SK-N-SH (cell line): ENCODE data around the gene KCTD7. TPM values are rescaled to one million over a fixed set of nuclear protein-coding genes. Genes with fewer than 3 reads are reported as not detected.
A peak's percentile ranks its signal among the peaks of the same experiment; 100 is the strongest.
"Not testable (repeated sequence)": the region's sequence is repeated elsewhere in the genome, so short reads cannot be mapped to it uniquely, and the experiment has no call there.

Experiments
- CTCF ChIA-PET: fragments of 300-600, 350-600 bp; formaldehyde crosslinking; extraction: SDS; loops from one replicate; lab custom pipeline; 2021; lab: Yijun Ruan, JAX
- POLR2A ChIA-PET: fragments of 350-600 bp; sonication (Branson Sonifier 250); formaldehyde crosslinking; extraction: SDS; loops from one replicate; lab custom pipeline; 2020; ENCODE audit warnings: antibody characterized with exemption, inconsistent platforms; lab: Yijun Ruan, JAX
- DNase-seq: peaks from one replicate; pipeline ENCODE4 v3.0.0; 2012
- H2AFZ ChIP-seq: fragments of 200-600 bp; sonication (generic); 2 replicates; pipeline ENCODE4 v1.8.1; 2016; ENCODE audit warnings: antibody characterized with exemption, mild to moderate bottlenecking, low read depth
- H3F3A ChIP-seq: fragments of 200-600 bp; sonication (generic); replicated peaks from 2 replicates; pipeline ENCODE3; 2016; ENCODE audit warnings: antibody characterized with exemption, mild to moderate bottlenecking; ENCODE audit not compliant: insufficient read depth
- H3K27ac ChIP-seq, 2 experiments: fragments of 200-500 bp in 1 of 2; fragments of 200-600 bp in 1 of 2; sonication (Bioruptor generic) in 1 of 2; sonication (generic), shearing (Covaris generic) in 1 of 2; 2 replicates each; pipeline versions ENCODE4 v1.5.1 to v1.6.1; 2014 to 2016; ENCODE audit warnings: low read depth in 2 of 2, inconsistent platforms in 1 of 2, low read length in 1 of 2, mild to moderate bottlenecking in 1 of 2, mixed read lengths in 1 of 2
- H3K27me3 ChIP-seq: fragments of 200-600 bp; sonication (generic), shearing (Covaris generic); 2 replicates; pipeline ENCODE4 v1.6.1; 2016; ENCODE audit warnings: mixed run types; ENCODE audit not compliant: insufficient read depth
- H3K36me3 ChIP-seq, 2 experiments: fragments of 200-500 bp in 1 of 2; fragments of 200-600 bp in 1 of 2; sonication (Bioruptor generic) in 1 of 2; sonication (generic) in 1 of 2; replicated peaks in 1 of 2; 2 replicates each; pipeline versions ENCODE3 to v1.5.1; 2014 to 2016; ENCODE audit warnings: low read length in 1 of 2, mild to moderate bottlenecking in 1 of 2; ENCODE audit not compliant: insufficient read depth in 2 of 2, control insufficient read depth in 1 of 2
- H3K4me1 ChIP-seq, 2 experiments: fragments of 200-500 bp in 1 of 2; fragments of 200-600 bp in 1 of 2; sonication (Bioruptor generic) in 1 of 2; sonication (generic), shearing (Covaris generic) in 1 of 2; 2 replicates each; pipeline versions ENCODE4 v1.5.1 to v1.6.1; 2014 to 2016; ENCODE audit warnings: low read depth in 1 of 2, low read length in 1 of 2, mixed run types in 1 of 2; ENCODE audit not compliant: insufficient read depth in 2 of 2, control insufficient read depth in 1 of 2
- H3K4me2 ChIP-seq: fragments of 200-600 bp; sonication (generic), shearing (Covaris generic); 2 replicates; pipeline ENCODE4 v1.6.1; 2017; ENCODE audit warnings: mixed run types
- H3K4me3 ChIP-seq, 2 experiments: fragments of 200-500 bp in 1 of 2; fragments of 200-600 bp in 1 of 2; sonication (Bioruptor generic) in 1 of 2; sonication (generic), shearing (Covaris generic) in 1 of 2; 2 replicates each; pipeline versions ENCODE4 v1.5.1 to v1.8.1; 2014 to 2016; ENCODE audit warnings: low read depth in 2 of 2, inconsistent platforms in 1 of 2, low read length in 1 of 2, mild to moderate bottlenecking in 1 of 2, mixed read lengths in 1 of 2, moderate library complexity in 1 of 2
- H3K79me2 ChIP-seq: fragments of 200-600 bp; sonication (generic); 2 replicates; pipeline ENCODE4 v1.8.1; 2017; ENCODE audit warnings: mild to moderate bottlenecking; ENCODE audit not compliant: insufficient read depth
- H3K9ac ChIP-seq: fragments of 200-600 bp; sonication (generic); 2 replicates; pipeline ENCODE4 v1.6.1; 2017; ENCODE audit warnings: mixed run types
- H3K9me2 ChIP-seq: fragments of 200-600 bp; sonication (generic); 2 replicates; pipeline ENCODE4 v1.6.1; 2017; ENCODE audit warnings: mixed run types
- H3K9me3 ChIP-seq: fragments of 200-600 bp; sonication (generic); 2 replicates; pipeline ENCODE4 v1.6.1; 2017; ENCODE audit warnings: mixed run types, mild to moderate bottlenecking, moderate library complexity
- H4K20me1 ChIP-seq: fragments of 200-600 bp; sonication (generic); 2 replicates; pipeline ENCODE4 v1.6.1; 2017; ENCODE audit warnings: mild to moderate bottlenecking, mixed run types; ENCODE audit not compliant: insufficient read depth
- CHD2 ChIP-seq: fragments of 150-350 bp; IDR thresholded peaks from 2 replicates; pipeline ENCODE4 v1.6.1; 2018; ENCODE audit warnings: low read length; ENCODE audit not compliant: partially characterized antibody
- ELF1 ChIP-seq: IDR thresholded peaks from 2 replicates; pipeline ENCODE4 v1.4.0; 2012
- EP300 ChIP-seq, 2 experiments: IDR thresholded peaks; 2 replicates each; pipeline versions ENCODE4 v1.4.0 to v1.6.1; 2012; ENCODE audit warnings: borderline replicate concordance in 1 of 2, low read depth in 1 of 2, low read length in 1 of 2
- EZH2phosphoT487 ChIP-seq: fragments of 200-600 bp; sonication (generic); IDR thresholded peaks from 2 replicates; pipeline ENCODE4 v1.6.1; 2017; ENCODE audit warnings: low read depth, mixed run types, mild to moderate bottlenecking, antibody characterized with exemption, moderate library complexity, borderline replicate concordance
- FOSL2 ChIP-seq: IDR thresholded peaks from 2 replicates; pipeline ENCODE4 v1.4.0; 2012; ENCODE audit warnings: low read depth, mild to moderate bottlenecking, moderate library complexity, borderline replicate concordance
- FOXJ3 ChIP-seq: sonication (generic); formaldehyde crosslinking; IDR thresholded peaks from 2 replicates; pipeline ENCODE4 v1.5.1; 2020; ENCODE audit warnings: mild to moderate bottlenecking, missing genetic modification reagents
- FOXM1 ChIP-seq: IDR thresholded peaks from 2 replicates; pipeline ENCODE4 v1.4.0; 2012; ENCODE audit warnings: low read depth, mild to moderate bottlenecking
- GABPA ChIP-seq: IDR thresholded peaks from 2 replicates; pipeline ENCODE4 v1.4.0; 2012; ENCODE audit warnings: low read depth, mild to moderate bottlenecking
- JUND ChIP-seq: IDR thresholded peaks from 2 replicates; pipeline ENCODE4 v1.4.0; 2012
- PBX3 ChIP-seq: IDR thresholded peaks from 2 replicates; pipeline ENCODE4; 2012
- POLR2AphosphoS5 ChIP-seq: IDR thresholded peaks from 2 replicates; pipeline ENCODE4 v1.6.1; 2012; ENCODE audit warnings: low read depth, low read length
- RAD21 ChIP-seq: IDR thresholded peaks from 2 replicates; pipeline ENCODE4 v1.6.1; 2012; ENCODE audit warnings: mild to moderate bottlenecking, low read length
- TCF12 ChIP-seq: IDR thresholded peaks from 2 replicates; pipeline ENCODE4 v1.4.0; 2012
- TEAD4 ChIP-seq: IDR thresholded peaks from 2 replicates; pipeline ENCODE4 v1.4.0; 2012; ENCODE audit warnings: mild to moderate bottlenecking, borderline replicate concordance; ENCODE audit not compliant: insufficient read depth
- YY1 ChIP-seq: IDR thresholded peaks from 2 replicates; pipeline ENCODE4 v1.4.0; 2012; ENCODE audit warnings: low read depth, mild to moderate bottlenecking
- WGBS: methylation state at CpG from one replicate; pipeline ENCODE4 v1.1.6; 2017; ENCODE audit warnings: low lambda C conversion rate; 5-methylcytosine and 5-hydroxymethylcytosine counted together
- polyA plus RNA-seq, 3 experiments: library from polyadenylated mRNA; depleted of rRNA; stranded (reverse); fragments of >200 nt; gene quantifications; 2 replicates each; pipeline ENCODE4 v1.2.3, GENCODE V29; 2012
- TF ChIP-seq, protein P1 (sequence below): IDR thresholded peaks from 2 replicates; pipeline ENCODE4 v1.4.0; 2012; ENCODE audit warnings: low read depth
- TF ChIP-seq, protein P2 (sequence below): fragments of 150-350 bp; IDR thresholded peaks from 2 replicates; pipeline ENCODE4 v1.6.1; 2016; ENCODE audit warnings: mild to moderate bottlenecking, low read depth, low read length
- TF ChIP-seq, protein P3 (sequence below): IDR thresholded peaks from 2 replicates; pipeline ENCODE4 v1.4.0; 2012; ENCODE audit warnings: low read depth, borderline replicate concordance

KCTD7 gene
- polyA plus RNA-seq, 1 of the 3 experiments (the other 2 are of a cell fraction) = 19.5 TPM

DNA sequence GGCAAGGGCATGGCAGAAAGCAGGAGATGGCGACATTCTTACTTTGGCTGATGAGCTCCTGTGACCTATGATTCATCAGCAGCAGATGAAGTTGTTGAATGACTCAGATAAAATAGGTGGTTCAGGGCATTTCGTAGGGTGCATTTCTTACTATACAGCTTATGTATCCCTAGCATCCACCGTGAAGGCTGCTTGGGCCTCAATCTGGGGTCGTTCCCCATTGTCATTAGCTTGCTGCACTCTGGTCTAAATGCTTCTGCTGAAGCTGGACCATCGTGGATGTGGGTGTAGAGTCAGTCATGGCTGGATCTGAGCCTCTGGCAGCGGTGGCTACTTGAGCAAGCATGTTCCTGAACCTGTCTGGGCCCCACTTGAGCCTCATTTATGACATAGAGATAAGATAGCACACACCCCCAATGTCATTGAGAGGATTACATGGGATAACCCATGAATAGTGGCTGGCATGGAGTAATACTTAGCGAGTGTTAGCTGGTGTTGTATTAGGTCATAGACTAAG, 44.5 kb downstream of the KCTD7 start:
- H3K36me3 ChIP-seq, H3K9me3 ChIP-seq, H2AFZ ChIP-seq, H3F3A ChIP-seq, H3K9me2 ChIP-seq, H3K9ac ChIP-seq, H3K4me1 ChIP-seq, CTCF ChIA-PET, H3K4me2 ChIP-seq, DNase-seq, H4K20me1 ChIP-seq, H3K27me3 ChIP-seq, H3K79me2 ChIP-seq, POLR2A ChIA-PET, H3K4me3 ChIP-seq: not testable (repeated sequence)
- WGBS = 83% methylated on average over 5 of the region's 7 CpGs
- H3K27ac ChIP-seq = 0 out of 4 replicates have a peak overlapping the region, but pooled peaks of 1 of the 2 experiments have one; percentile 32
- TF ChIP-seq FOSL2 (peak; percentile 52), JUND (peak; percentile 29; the same call in 1 of the 2 replicates)

- ChIA-PET CTCF (no interaction called here), POLR2A (no interaction called here)
- Histone ChIP-seq H3K27me3 (no peaks in the 10 kb centered on the region), H3F3A (peaks cover 17% of the 10 kb centered on the region), H3K36me3 (no peaks in the 10 kb centered on the region), H3K4me2 (no peak overlapping the region), H3K27ac (no peak overlapping the region), H4K20me1 (no peaks in the 10 kb centered on the region), H3K4me1 (peaks cover 0 to 5% of the 10 kb centered on the region in 2 experiments; a peak in 1 of 4 replicates), H3K79me2 (peaks cover 46% of the 10 kb centered on the region), H3K9ac (no peak overlapping the region), H3K9me2 (no peaks in the 10 kb centered on the region), H3K4me3 (no peak overlapping the region), H3K9me3 (no peaks in the 10 kb centered on the region), H2AFZ (no peak overlapping the region)
- 99% methylated on average over 3 of the region's 3 CpGs for WGBS
- DNase-seq = no peak
- TF ChIP-seq FOXJ3 (CRISPR knock-in tag) (no peak), EZH2phosphoT487 (no peak), CHD2 (no peak), GABPA (no peak), POLR2AphosphoS5 (no peak), ELF1 (no peak), EP300 (IDR thresholded peaks at IDR 0.05; ENCODE audit: borderline replicate concordance in 1 of 2, low read depth in 1 of 2, low read length in 1 of 2) (no peak), TCF12 (no peak), FOXM1 (no peak), TEAD4 (no peak), YY1 (no peak), RAD21 (no peak), PBX3 (no peak)
- TF ChIP-seq, protein P1, sequence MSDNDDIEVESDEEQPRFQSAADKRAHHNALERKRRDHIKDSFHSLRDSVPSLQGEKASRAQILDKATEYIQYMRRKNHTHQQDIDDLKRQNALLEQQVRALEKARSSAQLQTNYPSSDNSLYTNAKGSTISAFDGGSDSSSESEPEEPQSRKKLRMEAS = no peak
- TF ChIP-seq, protein P2, sequence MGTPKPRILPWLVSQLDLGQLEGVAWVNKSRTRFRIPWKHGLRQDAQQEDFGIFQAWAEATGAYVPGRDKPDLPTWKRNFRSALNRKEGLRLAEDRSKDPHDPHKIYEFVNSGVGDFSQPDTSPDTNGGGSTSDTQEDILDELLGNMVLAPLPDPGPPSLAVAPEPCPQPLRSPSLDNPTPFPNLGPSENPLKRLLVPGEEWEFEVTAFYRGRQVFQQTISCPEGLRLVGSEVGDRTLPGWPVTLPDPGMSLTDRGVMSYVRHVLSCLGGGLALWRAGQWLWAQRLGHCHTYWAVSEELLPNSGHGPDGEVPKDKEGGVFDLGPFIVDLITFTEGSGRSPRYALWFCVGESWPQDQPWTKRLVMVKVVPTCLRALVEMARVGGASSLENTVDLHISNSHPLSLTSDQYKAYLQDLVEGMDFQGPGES = no peak
- TF ChIP-seq, protein P3, sequence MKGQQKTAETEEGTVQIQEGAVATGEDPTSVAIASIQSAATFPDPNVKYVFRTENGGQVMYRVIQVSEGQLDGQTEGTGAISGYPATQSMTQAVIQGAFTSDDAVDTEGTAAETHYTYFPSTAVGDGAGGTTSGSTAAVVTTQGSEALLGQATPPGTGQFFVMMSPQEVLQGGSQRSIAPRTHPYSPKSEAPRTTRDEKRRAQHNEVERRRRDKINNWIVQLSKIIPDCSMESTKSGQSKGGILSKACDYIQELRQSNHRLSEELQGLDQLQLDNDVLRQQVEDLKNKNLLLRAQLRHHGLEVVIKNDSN = no peak
These were observed 51.1 kb downstream of the KCTD7 start for GRCh38 chr7:66679633-66680244.
